Fibroblast of upper back skin (primary cell): ENCODE results near the gene BMPR1A.

ENCODE experiments used
- DNase-seq: peaks from one replicate; pipeline ENCODE4 v3.0.0-alpha.2; 2013

BMPR1A gene

GRCh38 chr10:86804805-86805204 is 48.4 kb downstream of the BMPR1A start:
- no peak for DNase-seq

- peak; percentile 24 for DNase-seq
Observed at GRCh38 chr10:86813101-86813500, 56.7 kb downstream of the BMPR1A start.

- no peak for DNase-seq
Observed at GRCh38 chr10:86813982-86814381, 57.6 kb downstream of the BMPR1A start.

DNA sequence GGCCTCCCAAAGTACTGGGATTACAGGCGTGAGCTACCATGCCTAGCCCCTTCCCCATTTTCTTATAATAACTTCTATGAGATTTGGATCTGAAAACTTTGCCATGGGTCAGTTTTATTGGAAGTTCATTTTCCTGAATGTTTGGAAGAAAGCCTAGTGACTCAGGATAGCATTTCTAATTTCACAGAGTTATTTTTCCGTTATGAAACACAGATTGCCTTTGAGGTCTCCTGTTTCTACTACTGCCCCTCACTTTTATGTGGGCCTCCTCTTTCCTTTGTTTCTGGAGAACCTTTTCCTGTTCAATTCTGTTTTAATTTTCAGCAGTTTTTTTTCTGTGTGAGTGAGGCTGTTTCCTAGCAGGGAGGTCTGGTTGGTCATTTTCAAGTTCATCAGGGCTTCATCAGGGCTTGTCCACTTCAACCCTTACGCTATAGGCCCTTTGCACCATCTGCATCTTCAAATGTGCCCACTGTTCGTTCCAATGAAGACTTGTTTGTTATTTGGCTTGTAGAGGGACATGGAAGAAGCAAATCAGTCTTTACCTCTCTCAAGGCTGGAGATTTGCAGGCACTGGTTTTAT is 58.7 kb downstream of the BMPR1A start:
- peak; percentile 58 for DNase-seq

- no peak for DNase-seq
Observed at GRCh38 chr10:86815640-86816039, 59.2 kb downstream of the BMPR1A start.

- no peak for DNase-seq
Observed at GRCh38 chr10:86817246-86817645, 60.8 kb downstream of the BMPR1A start.

DNA sequence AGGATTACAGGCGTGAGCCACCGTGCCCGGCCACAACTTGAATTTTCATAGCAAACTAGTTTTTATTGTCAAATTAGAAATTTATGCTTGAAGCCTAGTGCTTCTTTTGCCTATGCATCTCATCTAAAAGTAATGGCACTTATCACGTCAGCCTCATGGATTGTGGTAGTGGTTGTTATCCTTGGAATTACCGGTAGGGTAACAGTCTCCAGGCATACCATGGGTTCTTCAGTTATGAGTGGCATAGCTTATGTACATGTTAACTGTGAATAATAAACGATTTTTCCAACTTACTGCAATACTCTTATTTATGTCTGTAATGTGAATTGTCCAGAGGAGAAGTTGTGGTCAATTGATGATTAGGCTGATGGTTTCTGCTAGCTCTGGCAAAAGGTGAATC is 63.1 kb downstream of the BMPR1A start:
- DNase-seq: no peak

GRCh38 chr10:86820509-86820908 is 64.1 kb downstream of the BMPR1A start:
- no peak for DNase-seq

- DNase-seq: peak; percentile 40
Observed at GRCh38 chr10:86821388-86821999, 65.1 kb downstream of the BMPR1A start.

GRCh38 chr10:86823565-86823964 is 67.1 kb downstream of the BMPR1A start:
- no peak for DNase-seq

GRCh38 chr10:86824151-86824550 is 67.7 kb downstream of the BMPR1A start:
- DNase-seq: no peak

- DNase-seq: no peak
Observed at GRCh38 chr10:86825366-86825765, 68.9 kb downstream of the BMPR1A start.

DNA sequence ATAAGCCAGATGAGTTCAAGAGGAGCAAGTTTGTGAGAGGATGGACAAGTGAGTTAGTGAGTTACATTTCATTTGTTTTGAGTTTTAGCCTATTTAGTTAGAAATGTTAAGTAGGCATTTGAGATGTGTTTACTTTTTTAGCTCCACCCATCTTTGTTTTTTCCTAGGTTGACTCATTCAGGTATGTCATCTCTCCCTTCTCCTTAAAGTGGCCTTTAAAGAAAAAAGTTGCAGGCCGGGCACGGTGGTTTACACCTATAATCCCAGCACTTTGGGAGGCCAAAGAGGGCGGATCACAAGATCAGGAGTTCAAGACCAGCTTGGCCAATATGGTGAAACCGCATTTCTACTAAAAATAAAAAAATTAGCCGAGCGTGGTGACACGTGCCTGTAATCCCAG is 71.2 kb downstream of the BMPR1A start:
- no peak for DNase-seq

DNA sequence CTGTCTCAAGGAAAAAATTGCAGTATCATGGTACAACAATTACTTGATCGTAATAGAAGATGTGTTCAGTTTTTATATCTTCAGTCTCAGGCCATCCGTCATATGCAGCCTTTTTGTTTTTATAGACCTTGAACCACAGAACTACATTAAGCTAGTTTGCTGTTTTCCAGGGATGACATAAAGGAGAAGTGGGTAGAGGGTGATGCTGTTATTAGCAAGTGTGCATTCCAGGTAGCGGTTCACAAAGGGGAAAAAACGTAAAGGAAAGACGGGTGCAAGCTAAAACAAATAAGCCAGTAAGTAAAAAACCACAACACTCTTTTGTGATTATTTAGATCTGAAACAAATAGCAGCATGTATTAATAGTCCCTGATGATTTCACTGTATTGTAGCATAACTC is 71.7 kb downstream of the BMPR1A start:
- DNase-seq: no peak

GRCh38 chr10:86829472-86829871 is 73.1 kb downstream of the BMPR1A start:
- DNase-seq: no peak

GRCh38 chr10:86830043-86830591 is 73.7 kb downstream of the BMPR1A start:
- no peak for DNase-seq

DNA sequence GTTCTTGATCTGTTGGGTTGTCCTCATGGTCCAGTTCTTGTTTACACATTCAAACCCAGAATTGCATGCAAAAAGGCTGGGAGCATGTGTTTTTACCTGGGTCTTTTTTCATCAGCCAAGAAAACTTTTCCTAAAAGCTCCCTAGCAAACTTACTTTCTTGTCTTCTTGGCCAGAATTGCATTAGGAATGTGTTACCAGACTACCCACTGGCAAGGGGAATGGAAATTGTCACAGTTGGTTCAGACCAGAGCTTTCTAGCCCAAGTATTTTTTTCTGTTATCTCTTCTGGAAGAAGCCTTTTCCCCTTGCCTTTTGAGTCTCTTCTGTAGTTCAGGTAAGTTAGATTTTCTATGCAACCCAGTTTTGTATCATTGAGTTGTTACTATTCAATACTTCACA is 77.5 kb downstream of the BMPR1A start:
- no peak for DNase-seq

DNA sequence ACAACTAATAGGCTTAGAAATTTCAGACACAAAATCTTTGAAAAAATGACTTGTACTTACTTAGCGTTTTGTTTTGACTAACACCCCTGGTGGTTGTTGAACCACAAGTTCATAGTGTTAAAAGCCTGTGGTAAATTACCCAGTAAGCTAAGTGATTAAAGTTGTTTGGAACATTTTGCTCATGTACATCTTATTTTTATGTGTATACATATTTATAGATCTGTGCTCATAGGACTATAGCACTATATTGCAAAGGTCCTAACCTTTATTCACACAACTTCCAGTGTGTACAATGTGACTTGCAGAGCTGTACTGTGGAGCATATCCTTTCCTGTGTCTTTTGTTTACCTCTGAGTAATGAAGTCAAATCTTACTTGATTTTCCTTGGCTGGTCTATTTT is 79.6 kb downstream of the BMPR1A start:
- no peak for DNase-seq

GRCh38 chr10:86837663-86838062 is 81.2 kb downstream of the BMPR1A start:
- no peak for DNase-seq

- DNase-seq: no peak
Observed at GRCh38 chr10:86840498-86840897, 84.1 kb downstream of the BMPR1A start.

GRCh38 chr10:86846088-86846487 is 89.7 kb downstream of the BMPR1A start:
- no peak for DNase-seq

DNA sequence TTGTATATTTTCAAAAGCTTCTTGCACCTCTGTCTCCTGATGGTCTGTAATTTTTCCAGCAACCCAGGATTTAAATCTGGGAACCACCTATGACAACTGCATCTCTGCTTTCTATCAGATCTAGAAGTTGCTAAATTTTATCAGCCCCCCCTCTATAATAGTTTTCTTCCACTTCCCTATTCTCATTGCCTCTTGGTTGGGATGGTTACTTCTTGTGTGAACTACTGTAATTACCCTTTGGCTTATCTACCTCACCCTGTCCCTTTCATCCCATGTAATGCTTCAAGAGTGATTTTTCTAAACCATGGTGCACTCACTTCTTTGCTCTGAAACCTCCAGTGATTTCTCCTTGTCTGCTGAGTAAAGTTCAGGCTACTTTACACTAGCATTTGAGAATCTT is 92.3 kb downstream of the BMPR1A start:
- DNase-seq: no peak

GRCh38 chr10:86849181-86849894 is 92.9 kb downstream of the BMPR1A start:
- no peak for DNase-seq

- DNase-seq: no peak
Observed at GRCh38 chr10:86850481-86850880, 94.1 kb downstream of the BMPR1A start.
